ENCODE results near the gene HYAL2. TPM values are rescaled to one million over a fixed set of nuclear protein-coding genes. Genes with fewer than 3 reads are reported as not detected.

The HYAL2 gene
- total and polyA plus RNA-seq, 2 of the 8 experiments (the other 6 are each of a cell fraction or from before 2014, with no cell fraction given) = 51.9 to 176 TPM

GRCh38 chr3:50302095-50303012 lies 20.2 kb downstream of the HYAL2 start (continued):
- TF ChIP-seq CTCF (IDR thresholded peaks at IDR 0.05; ENCODE audit: control extremely low read depth in 1 of 3, insufficient read depth in 1 of 3, low read depth in 1 of 3, low read length in 3 of 3) = no peak
- TF ChIP-seq TAF7 (optimal IDR thresholded peaks at IDR 0.05; ENCODE audit: borderline replicate concordance, low read depth, low read length) = no peak
- TF ChIP-seq POLR2AphosphoS5 (IDR thresholded peaks at IDR 0.05; ENCODE audit: low read depth, low read length) = no peak
- TF ChIP-seq EP300 (IDR thresholded peaks at IDR 0.05; ENCODE audit: borderline replicate concordance in 1 of 2, low read depth in 2 of 2, low read length in 2 of 2) = no peak
- no peak for TF ChIP-seq TBP (IDR thresholded peaks at IDR 0.05; ENCODE audit: low read depth, low read length)
- no peak for TF ChIP-seq RXRA (IDR thresholded peaks at IDR 0.05; ENCODE audit: insufficient read depth, low read depth, low read length)
- TF ChIP-seq SIX5 (IDR thresholded peaks at IDR 0.05; ENCODE audit: low read depth, low read length) = no peak
- TF ChIP-seq BCL11A (IDR thresholded peaks at IDR 0.05; ENCODE audit: low read depth in 2 of 2, low read length in 2 of 2) = no peak
